H1 (cell line): ENCODE results near the gene PRKD3. TPM values are rescaled to one million over a fixed set of nuclear protein-coding genes. Genes with fewer than 3 reads are reported as not detected.

Experiments used
- CTCF ChIA-PET: fragments of 300-600 bp; sonication (Branson Sonifier 250); formaldehyde crosslinking; loops from one replicate; lab custom pipeline; 2021; ENCODE audit not compliant: partially characterized antibody; lab: Charles Lee
- POLR2A ChIA-PET: fragments of 300-600 bp; sonication (Branson Sonifier 250); formaldehyde crosslinking; loops from one replicate; lab custom pipeline; 2021; ENCODE audit warnings: inconsistent platforms; ENCODE audit not compliant: partially characterized antibody; lab: Charles Lee
- DNase-seq, 2 experiments: peaks; one replicate each; pipeline versions ENCODE4 v3.0.0 to v3.0.0-alpha.2; 2010 to 2022; ENCODE audit warnings: low spot score in 2 of 2, low read depth in 1 of 2, mixed read lengths in 1 of 2
- FAIRE-seq: peaks from 2 replicates; lab custom pipeline; 2011; peaks lifted over from hg19 to GRCh38; lab: Jason Lieb, UNC
- H2AFZ ChIP-seq: 2 replicates; pipeline ENCODE4 v1.8.1; 2012; ENCODE audit warnings: low read length, inconsistent platforms
- H2AK5ac ChIP-seq: 2 replicates; pipeline ENCODE4 v1.6.1; 2013; ENCODE audit warnings: low read depth, low read length
- H2BK120ac ChIP-seq: replicated peaks from 2 replicates; pipeline ENCODE3; 2013; ENCODE audit warnings: low read depth, low read length, inconsistent platforms
- H2BK12ac ChIP-seq: 2 replicates; pipeline ENCODE4 v1.6.1; 2013; ENCODE audit warnings: low read depth, low read length
- H2BK15ac ChIP-seq: 2 replicates; pipeline ENCODE4 v1.6.1; 2013; ENCODE audit warnings: low read length
- H2BK20ac ChIP-seq: 2 replicates; pipeline ENCODE4 v1.6.1; 2013; ENCODE audit warnings: low read length
- H2BK5ac ChIP-seq: 2 replicates; pipeline ENCODE4 v1.6.1; 2013; ENCODE audit warnings: low read depth, low read length
- H3K14ac ChIP-seq: 2 replicates; pipeline ENCODE4 v1.6.1; 2013; ENCODE audit warnings: inconsistent platforms; ENCODE audit not compliant: insufficient read length
- H3K18ac ChIP-seq: 2 replicates; pipeline ENCODE4 v1.6.1; 2013; ENCODE audit warnings: low read length; ENCODE audit errors: extremely low read depth
- H3K23ac ChIP-seq: 2 replicates; pipeline ENCODE4 v1.6.1; 2013; ENCODE audit warnings: inconsistent platforms; ENCODE audit not compliant: insufficient read length
- H3K23me2 ChIP-seq: 2 replicates; pipeline ENCODE4 v1.6.1; 2013; ENCODE audit warnings: low read depth, low read length
- H3K27ac ChIP-seq: 2 replicates; pipeline ENCODE4 v1.6.1; 2011; ENCODE audit warnings: low read depth, low read length, inconsistent platforms
- H3K27me3 ChIP-seq, 4 experiments: replicated peaks in 1 of 4; 1 replicate in 1 of 4; 2 replicates in 3 of 4; pipeline versions ENCODE4 v1.6.1 to v1.8.1; 2011 to 2013; ENCODE audit warnings: low read length in 3 of 4, mild to moderate bottlenecking in 3 of 4, inconsistent platforms in 2 of 4, mixed read lengths in 2 of 4, moderate library complexity in 1 of 4; ENCODE audit not compliant: control insufficient read depth in 3 of 4, insufficient read depth in 3 of 4; ENCODE audit errors: extremely low read depth in 1 of 4
- H3K36me3 ChIP-seq, 4 experiments: 2 replicates each; pipeline versions ENCODE4 v1.6.1 to v1.8.1; 2011 to 2013; ENCODE audit warnings: mild to moderate bottlenecking in 4 of 4, low read length in 3 of 4, moderate library complexity in 2 of 4, control low read depth in 1 of 4, inconsistent platforms in 1 of 4; ENCODE audit not compliant: insufficient read depth in 4 of 4, control insufficient read depth in 2 of 4
- H3K4ac ChIP-seq: replicated peaks from 2 replicates; pipeline ENCODE3; 2013; ENCODE audit warnings: low read length, low read depth, mixed read lengths, inconsistent platforms; ENCODE audit not compliant: insufficient read length
- H3K4me1 ChIP-seq, 4 experiments: replicated peaks in 1 of 4; 1 replicate in 1 of 4; 2 replicates in 3 of 4; pipeline versions ENCODE4 v1.6.1 to v1.8.1; 2011 to 2013; ENCODE audit warnings: low read length in 3 of 4, inconsistent platforms in 2 of 4, mixed read lengths in 1 of 4; ENCODE audit not compliant: insufficient read depth in 4 of 4, control insufficient read depth in 3 of 4
- H3K4me2 ChIP-seq, 2 experiments: 2 replicates each; pipeline versions ENCODE4 v1.6.1 to v1.8.1; 2011 to 2013; ENCODE audit warnings: low read depth in 2 of 2, low read length in 2 of 2, control low read depth in 1 of 2, inconsistent platforms in 1 of 2, mild to moderate bottlenecking in 1 of 2; ENCODE audit not compliant: insufficient read depth in 1 of 2
- H3K4me3 ChIP-seq, 4 experiments: fragments of 200-600, 300-600 bp in 1 of 4; sonication (generic), shearing (Covaris generic), sonication (Bioruptor Twin) in 1 of 4; 2 replicates each; pipeline versions ENCODE4 v1.5.1 to v1.8.1; 2011 to 2016; ENCODE audit warnings: low read length in 4 of 4, low read depth in 3 of 4, control low read depth in 2 of 4, inconsistent platforms in 2 of 4, mild to moderate bottlenecking in 2 of 4, mixed read lengths in 1 of 4, moderate library complexity in 1 of 4; ENCODE audit not compliant: insufficient read depth in 2 of 4; ENCODE audit errors: extremely low read depth in 1 of 4
- H3K56ac ChIP-seq: replicated peaks from 2 replicates; pipeline ENCODE3; 2013; ENCODE audit warnings: low read depth, mild to moderate bottlenecking, mixed read lengths, low read length, inconsistent platforms; ENCODE audit not compliant: insufficient read length
- H3K79me1 ChIP-seq: 2 replicates; pipeline ENCODE4 v1.6.1; 2013; ENCODE audit warnings: low read depth, low read length, control low read depth
- H3K79me2 ChIP-seq, 2 experiments: 2 replicates each; pipeline versions ENCODE4 v1.6.1 to v1.8.1; 2012 to 2013; ENCODE audit warnings: low read length in 2 of 2, mild to moderate bottlenecking in 2 of 2, inconsistent platforms in 1 of 2; ENCODE audit not compliant: insufficient read depth in 2 of 2, control insufficient read depth in 1 of 2
- H3K9ac ChIP-seq, 4 experiments: replicated peaks in 1 of 4; 1 replicate in 1 of 4; 2 replicates in 3 of 4; pipeline versions ENCODE4 v1.6.1 to v1.8.1; 2011 to 2013; ENCODE audit warnings: low read depth in 3 of 4, low read length in 3 of 4, control low read depth in 2 of 4, mild to moderate bottlenecking in 2 of 4, moderate library complexity in 2 of 4, inconsistent platforms in 1 of 4; ENCODE audit errors: extremely low read depth in 1 of 4
- H3K9me3 ChIP-seq, 2 experiments: 2 replicates each; pipeline versions ENCODE4 v1.6.1 to v1.8.1; 2012 to 2013; ENCODE audit warnings: mild to moderate bottlenecking in 2 of 2, moderate library complexity in 2 of 2, control low read depth in 1 of 2, inconsistent platforms in 1 of 2, low read depth in 1 of 2, low read length in 1 of 2, mixed read lengths in 1 of 2; ENCODE audit not compliant: insufficient read depth in 2 of 2
- H4K20me1 ChIP-seq, 2 experiments: replicated peaks in 1 of 2; 2 replicates each; pipeline versions ENCODE3 to v1.8.1; 2011 to 2013; ENCODE audit warnings: inconsistent platforms in 2 of 2, low read length in 2 of 2, mild to moderate bottlenecking in 1 of 2; ENCODE audit not compliant: insufficient read depth in 2 of 2, control insufficient read depth in 1 of 2
- H4K5ac ChIP-seq: 2 replicates; pipeline ENCODE4 v1.6.1; 2013; ENCODE audit warnings: low read length, low read depth, mixed read lengths, inconsistent platforms; ENCODE audit not compliant: insufficient read length
- H4K8ac ChIP-seq: 2 replicates; pipeline ENCODE4 v1.8.0; 2013; ENCODE audit warnings: mild to moderate bottlenecking, moderate library complexity, low read length, inconsistent platforms; ENCODE audit not compliant: insufficient read depth; ENCODE audit errors: extremely low read depth
- H4K91ac ChIP-seq: replicated peaks from 2 replicates; pipeline ENCODE3; 2013; ENCODE audit warnings: low read length, mixed read lengths, inconsistent platforms; ENCODE audit not compliant: insufficient read length
- ASH2L ChIP-seq: fragments of 200-600, 300-600 bp; sonication (generic); IDR thresholded peaks from one replicate; pipeline ENCODE4 v1.7.1; 2017; ENCODE audit warnings: low read length
- BRCA1 ChIP-seq: IDR thresholded peaks from 2 replicates; pipeline ENCODE4 v1.6.1; 2012; ENCODE audit warnings: low read depth, low read length, improper control_type of control experiment
- CBX5 ChIP-seq: fragments of 300-800, 300-1000 bp; sonication (generic); IDR thresholded peaks from 2 replicates; pipeline ENCODE4 v1.7.1; 2016; ENCODE audit warnings: antibody characterized with exemption, low read length, low read depth
- FOSL1 ChIP-seq: IDR thresholded peaks from 2 replicates; pipeline ENCODE4 v1.6.1; 2011; ENCODE audit warnings: mild to moderate bottlenecking, low read depth, low read length, moderate library complexity; ENCODE audit not compliant: insufficient read depth
- NANOG ChIP-seq: IDR thresholded peaks from 2 replicates; pipeline ENCODE4 v1.6.1; 2011; ENCODE audit warnings: low read length, low read depth, mild to moderate bottlenecking, inconsistent platforms; ENCODE audit not compliant: insufficient read depth, poor library complexity, severe bottlenecking
- POLR2AphosphoS5 ChIP-seq: IDR thresholded peaks from 2 replicates; pipeline ENCODE4 v1.6.1; 2011; ENCODE audit warnings: low read depth, low read length
- RAD21 ChIP-seq, 2 experiments: IDR thresholded peaks in 1 of 2; conservative IDR thresholded peaks in 1 of 2; 2 replicates each; pipeline ENCODE4 v1.6.1; 2011; ENCODE audit warnings: low read depth in 2 of 2, low read length in 2 of 2, improper control_type of control experiment in 1 of 2, inconsistent platforms in 1 of 2, mild to moderate bottlenecking in 1 of 2, moderate library complexity in 1 of 2
- TAF1 ChIP-seq: IDR thresholded peaks from 2 replicates; pipeline ENCODE4 v1.6.1; 2011; ENCODE audit warnings: mild to moderate bottlenecking, low read depth, low read length
- TAF7 ChIP-seq: optimal IDR thresholded peaks from 2 replicates; pipeline ENCODE3; 2011; ENCODE audit warnings: low read depth, mild to moderate bottlenecking, inconsistent platforms, low read length, moderate library complexity, borderline replicate concordance
- TEAD4 ChIP-seq: IDR thresholded peaks from 2 replicates; pipeline ENCODE4 v1.6.1; 2012; ENCODE audit warnings: low read depth, low read length, inconsistent platforms, mixed read lengths
- USF2 ChIP-seq: IDR thresholded peaks from 2 replicates; pipeline ENCODE4 v1.6.1; 2011; ENCODE audit warnings: low read length, improper control_type of control experiment
- YY1 ChIP-seq: IDR thresholded peaks from 2 replicates; pipeline ENCODE4 v1.6.1; 2011; ENCODE audit warnings: low read depth, mild to moderate bottlenecking, low read length
- ZNF274 ChIP-seq: IDR thresholded peaks from 2 replicates; pipeline ENCODE4 v1.7.0; 2012; ENCODE audit warnings: low read length, borderline replicate concordance; ENCODE audit errors: extremely low read depth
- WGBS, 2 experiments: shearing (Covaris generic) in 1 of 2; methylation state at CpG; one replicate each; pipeline versions ENCODE4 v1.1.6 to v1.1.7; 2013 to 2015; ENCODE audit warnings: low lambda C conversion rate in 2 of 2, mixed read lengths in 2 of 2, inconsistent platforms in 1 of 2, low coverage in 1 of 2, missing lambda C conversion rate in 1 of 2; ENCODE audit not compliant: insufficient replicate concordance in 2 of 2, insufficient coverage in 1 of 2, insufficient read length in 1 of 2; ENCODE audit errors: extremely low coverage in 1 of 2, missing lambda C conversion rate in 1 of 2; 5-methylcytosine and 5-hydroxymethylcytosine counted together
- polyA plus RNA-seq, 7 experiments: library from polyadenylated mRNA; depleted of rRNA in 3 of 7; stranded (reverse) in 5 of 7; unstranded in 2 of 7; fragments of >200 nt in 5 of 7; fragments of 200-250 nt in 2 of 7; gene quantifications; 1 replicate in 5 of 7; 2 replicates in 1 of 7; 4 replicates in 1 of 7; pipeline versions ENCODE4 v1.2.1 to v1.2.3, GENCODE V29; 2011 to 2013; ENCODE audit warnings: missing spikeins in 2 of 7, mixed read lengths in 2 of 7
- total RNA-seq: library from RNA; stranded (reverse); fragmentation: NEBNext Ultra II Directional; extraction: Animal tissue kit (Norgen Biotek cat#: 25700); gene quantifications from 2 replicates; pipeline ENCODE4 v1.2.1, GENCODE V29; 2021

Gene PRKD3
- total and polyA plus RNA-seq, 2 of the 8 experiments (the other 6 are each of a cell fraction or from before 2014, with no cell fraction given), result 12.0 to 63.3 TPM

- Histone ChIP-seq H3K9me3 (no peaks in the 10 kb centered on the region), H2BK15ac (no peak overlapping the region), H3K14ac (no peak overlapping the region), H4K8ac (no peak overlapping the region), H3K23ac (no peak overlapping the region), H3K23me2 (no peaks in the 10 kb centered on the region), H2AFZ (no peak overlapping the region), H4K5ac (no peak overlapping the region), H3K4ac (no peak overlapping the region), H3K27ac (no peak overlapping the region), H2BK20ac (no peak overlapping the region), H4K20me1 (peaks cover 1 to 2% of the 10 kb centered on the region in 2 experiments), H2BK120ac (no peak overlapping the region), H3K4me3 (no peak overlapping the region), H4K91ac (no peak overlapping the region), H2AK5ac (no peak overlapping the region), H3K79me1 (no peaks in the 10 kb centered on the region; the same call in 1 of the 2 replicates), H3K4me1 (no peaks in the 10 kb centered on the region; a peak in 3 of 7 replicates), H2BK12ac (no peak overlapping the region), H2BK5ac (no peak overlapping the region), H3K9ac (no peak overlapping the region), H3K36me3 (peaks cover 0 to 5% (median 0%) of the 10 kb centered on the region in 4 experiments; a peak in 1 of 8 replicates), H3K79me2 (peaks cover 3 to 99% of the 10 kb centered on the region in 2 experiments; a peak in 3 of 4 replicates), H3K56ac (no peak overlapping the region), H3K27me3 (no peaks in the 10 kb centered on the region), H3K4me2 (no peak overlapping the region), H3K18ac (no peak overlapping the region)
- POLR2A ChIA-PET, result interaction anchor here (1.4 kb wide), 1 partner anchor 8 kb away, joined by 6 read pairs; no protein-coding TSS in a partner anchor
- no peak for DNase-seq
- WGBS, 2 experiments, result 84% methylated on average over 3 of the region's 3 CpGs; no CpG with 5 or more reads in 1 of the 2 experiments
- CTCF ChIA-PET, result interaction anchor here (0.6 to 3.4 kb wide), 3 partner anchors 8 to 14 kb away, joined by 3 to 11 read pairs (median 3); partner anchors contain the start of gene PRKD3
- FAIRE-seq, result no peak
- no peak for TF ChIP-seq USF2
- no peak for TF ChIP-seq POLR2AphosphoS5
- no peak for TF ChIP-seq YY1
- TF ChIP-seq RAD21 (IDR thresholded peaks at IDR 0.05 in 1 of 2, conservative IDR thresholded peaks at IDR 0.05 in 1 of 2; ENCODE audit: low read depth in 2 of 2, low read length in 2 of 2), result no peak
- no peak for TF ChIP-seq CBX5
- no peak for TF ChIP-seq BRCA1
- TF ChIP-seq TAF1, result no peak
- TF ChIP-seq ASH2L, result no peak
- no peak for TF ChIP-seq FOSL1
- TF ChIP-seq NANOG, result no peak
- no peak for TF ChIP-seq ZNF274
- TF ChIP-seq TEAD4, result no peak
- no peak for TF ChIP-seq TAF7
Measured at GRCh38 chr2:37315364-37315763, 9.3 kb downstream of the PRKD3 start.
